ENCODE data around the gene PRM3.

GRCh38 chr16:11257131-11257938, 16.1 kb downstream of the PRM3 start:
- TF ChIP-seq CTCF (IDR thresholded peaks at IDR 0.05; ENCODE audit: low read depth, low read length) (peak; percentile 74), POLR2A (IDR thresholded peaks at IDR 0.05; ENCODE audit: extremely low read depth, insufficient read length) (no peak), MAX (IDR thresholded peaks at IDR 0.05; ENCODE audit: low read depth, low read length) (peak; percentile 63; the same call in 1 of the 2 replicates), MYC (IDR thresholded peaks at IDR 0.05; ENCODE audit: low read depth, low read length) (no peak; the same call in 1 of the 2 replicates)
